GM21717 (cell line): Measurements from ENCODE around the gene TRIP11.

Experiments
- ATAC-seq: cut with Tn5 transposase; IDR thresholded peaks from one replicate; pipeline ENCODE4 v1.9.1; 2021; ENCODE audit warnings: mild to moderate bottlenecking, moderate library complexity; ENCODE audit not compliant: unreplicated experiment

The TRIP11 gene

DNA sequence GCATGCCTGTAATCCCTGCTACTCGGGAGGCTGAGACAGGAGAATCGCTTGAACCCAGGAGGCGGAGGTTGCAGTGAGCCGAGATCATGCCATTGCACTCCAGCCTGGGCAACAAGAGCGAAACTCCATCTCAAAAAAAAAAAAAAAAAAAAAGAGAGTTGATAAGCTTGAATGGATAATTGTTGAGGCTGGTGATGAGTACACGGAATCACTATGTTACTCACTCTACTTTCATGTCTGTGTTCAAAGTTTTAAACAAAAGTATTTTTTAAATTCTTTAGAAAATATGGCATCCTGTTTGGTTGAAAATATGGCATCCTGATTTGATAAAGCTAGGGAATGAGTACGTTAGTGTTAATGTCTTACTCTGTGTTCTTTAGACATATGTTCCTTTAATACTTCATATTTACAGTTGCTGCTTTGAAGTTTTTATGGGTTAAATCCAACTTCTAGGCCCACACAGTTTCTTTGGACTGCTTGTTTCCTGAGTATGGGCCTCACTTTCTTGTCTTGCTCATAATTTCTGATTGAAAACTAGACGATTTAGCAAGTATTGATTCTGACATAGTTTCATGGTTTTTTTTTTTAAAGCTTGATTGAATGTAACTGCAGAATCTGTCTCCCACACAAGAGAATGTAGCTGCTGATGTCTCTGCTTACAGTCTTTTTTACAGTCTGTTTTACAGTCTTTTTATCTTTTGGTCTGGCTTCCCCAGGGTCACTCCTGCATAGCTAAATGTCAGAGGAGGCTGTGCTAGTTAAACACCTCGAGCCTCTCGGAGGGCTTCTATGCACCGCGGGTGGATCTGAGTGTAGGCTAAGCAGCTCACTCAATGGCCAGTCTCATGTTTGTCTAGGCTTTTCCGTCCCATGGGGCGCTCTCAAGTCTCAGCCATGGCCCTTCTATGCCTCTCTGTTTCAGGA is 78.3 kb downstream of the TRIP11 start:
- ATAC-seq, result no peak

DNA sequence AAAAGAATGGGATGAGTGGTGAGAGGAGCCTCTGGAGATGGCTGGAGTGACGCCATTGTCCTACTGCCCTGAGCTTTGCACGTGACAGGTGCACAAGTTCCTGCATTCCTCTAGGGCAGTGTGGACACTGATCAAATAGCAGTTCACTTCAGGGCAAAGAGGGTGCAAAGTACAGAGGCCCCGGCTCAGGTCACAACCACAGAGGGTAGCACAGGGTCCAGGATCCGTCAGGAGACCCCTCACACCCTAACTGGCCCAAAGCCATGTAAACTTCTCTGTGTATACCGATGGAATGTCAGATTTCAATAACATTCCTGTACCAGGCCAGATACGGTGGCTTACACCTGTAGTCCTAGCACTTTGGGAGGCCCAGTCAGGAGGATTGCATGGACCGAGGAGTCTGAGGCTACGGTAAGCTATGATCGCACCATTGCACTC is 82.0 kb downstream of the TRIP11 start:
- no peak for ATAC-seq

DNA sequence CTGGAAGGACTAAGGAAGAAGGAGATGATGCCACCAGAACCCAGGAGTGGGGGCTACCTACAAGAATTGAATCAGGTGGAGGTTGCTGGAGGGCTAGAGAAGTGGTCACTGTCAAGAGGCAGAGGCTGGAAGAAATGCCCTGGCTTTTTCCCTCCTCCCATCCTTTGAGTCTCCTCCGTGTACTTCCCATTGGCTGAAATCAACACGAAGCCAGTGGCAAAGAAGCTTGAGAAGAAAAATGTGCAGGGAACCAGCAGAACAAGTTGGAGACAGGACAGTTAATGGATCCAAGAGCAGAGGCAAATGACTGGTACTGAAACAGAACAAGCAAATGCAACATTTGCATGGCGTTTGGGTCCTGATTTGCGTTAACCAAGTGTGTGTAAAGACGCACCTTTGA is 83.2 kb downstream of the TRIP11 start:
- no peak for ATAC-seq

DNA sequence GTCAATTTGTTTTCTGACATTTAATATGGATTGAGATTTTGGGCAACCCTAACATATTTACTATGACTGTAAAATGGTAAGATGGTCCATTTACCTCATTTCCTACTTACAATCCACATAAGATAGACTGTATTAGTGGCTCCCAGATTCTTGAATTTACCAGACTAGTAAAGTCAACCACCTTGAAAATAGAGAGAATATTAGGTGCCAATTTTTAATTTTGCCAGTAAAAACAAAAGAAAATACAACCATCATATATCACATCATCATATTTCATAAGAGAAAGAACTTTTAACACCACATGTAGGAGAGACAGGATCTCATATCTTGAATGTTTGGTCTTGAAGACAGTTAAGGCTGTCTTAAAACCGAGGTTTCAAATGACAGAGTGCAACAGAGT is 84.7 kb downstream of the TRIP11 start:
- ATAC-seq, result no peak

DNA sequence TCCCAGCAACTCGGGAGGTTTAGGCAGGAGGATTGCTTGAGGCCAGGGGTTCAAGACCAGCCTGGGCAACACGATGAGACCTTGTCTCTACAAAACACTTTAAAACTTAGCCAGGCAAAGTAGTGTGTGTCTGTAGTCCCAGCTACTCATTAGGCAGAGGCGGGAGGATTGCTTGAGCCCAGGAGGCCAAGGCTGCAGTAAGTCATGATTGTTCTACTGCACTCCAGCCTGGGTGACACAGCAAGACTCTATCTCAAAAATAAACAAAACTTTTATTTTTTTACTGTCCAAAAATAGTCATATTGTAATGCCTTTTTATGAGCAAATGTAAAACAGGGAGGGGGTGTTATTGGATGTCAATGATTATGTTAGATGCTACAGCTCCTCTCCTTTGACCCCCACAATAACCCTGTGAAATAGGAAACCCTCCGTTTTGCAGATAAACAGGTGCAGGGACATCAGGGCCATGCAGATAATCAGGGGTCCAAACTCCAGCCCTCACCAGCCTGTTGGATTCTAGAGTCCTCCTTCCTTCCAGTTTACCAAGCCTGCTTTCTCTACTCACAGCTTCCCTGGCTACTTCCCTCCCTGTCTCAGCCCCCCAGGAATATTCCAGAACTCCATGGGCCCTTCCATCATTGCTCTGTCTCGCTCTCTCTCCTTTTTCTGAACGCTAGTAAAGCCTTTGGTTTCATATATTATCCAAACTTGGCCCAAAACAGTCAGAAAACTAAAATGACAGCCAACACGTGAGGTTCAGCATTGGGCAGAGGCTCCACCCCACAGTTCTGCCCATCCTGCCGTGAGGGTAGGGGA is 86.5 kb downstream of the TRIP11 start:
- no peak for ATAC-seq

DNA sequence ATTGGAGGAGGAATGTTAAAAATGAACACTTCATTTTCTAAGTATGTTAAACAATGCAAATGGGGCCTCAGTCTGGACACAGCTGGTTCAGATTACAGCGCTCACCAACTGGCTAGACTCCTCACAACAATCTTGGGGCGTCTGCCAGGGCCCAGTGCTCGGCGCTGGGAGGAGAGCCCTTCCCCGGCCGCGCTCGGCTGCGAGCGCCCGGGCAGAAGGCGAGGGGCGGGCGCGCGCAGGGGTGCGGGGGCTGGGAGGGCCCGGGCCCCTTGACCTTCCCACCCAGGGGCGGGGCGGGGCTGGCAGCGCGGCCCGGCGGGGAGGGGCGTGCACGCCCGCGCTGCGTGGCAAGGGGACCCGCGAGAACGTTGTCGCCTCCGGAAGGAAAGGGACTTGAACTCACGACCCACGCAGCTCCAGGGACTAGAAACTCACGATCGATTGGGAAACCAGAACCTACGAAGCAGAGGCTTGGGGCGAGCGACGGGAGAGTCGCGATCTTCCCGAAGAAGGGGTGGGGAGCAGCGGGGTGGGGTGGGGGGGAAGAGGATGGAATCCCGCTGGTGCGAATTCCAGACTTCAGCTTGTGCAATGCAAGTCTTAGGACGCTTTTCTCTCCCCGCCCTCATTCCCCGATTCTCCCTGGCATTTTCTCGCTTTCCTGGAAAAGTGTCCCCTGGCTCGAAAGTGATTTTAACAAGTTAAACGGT is 92.2 kb downstream of the TRIP11 start, which contains the start of gene FBLN5:
TSS of gene FBLN5 (minus strand) at position 220 of the 710 bp plus-strand sequence. CDS start 465 bp downstream, outside the sequence.
- no peak for ATAC-seq

DNA sequence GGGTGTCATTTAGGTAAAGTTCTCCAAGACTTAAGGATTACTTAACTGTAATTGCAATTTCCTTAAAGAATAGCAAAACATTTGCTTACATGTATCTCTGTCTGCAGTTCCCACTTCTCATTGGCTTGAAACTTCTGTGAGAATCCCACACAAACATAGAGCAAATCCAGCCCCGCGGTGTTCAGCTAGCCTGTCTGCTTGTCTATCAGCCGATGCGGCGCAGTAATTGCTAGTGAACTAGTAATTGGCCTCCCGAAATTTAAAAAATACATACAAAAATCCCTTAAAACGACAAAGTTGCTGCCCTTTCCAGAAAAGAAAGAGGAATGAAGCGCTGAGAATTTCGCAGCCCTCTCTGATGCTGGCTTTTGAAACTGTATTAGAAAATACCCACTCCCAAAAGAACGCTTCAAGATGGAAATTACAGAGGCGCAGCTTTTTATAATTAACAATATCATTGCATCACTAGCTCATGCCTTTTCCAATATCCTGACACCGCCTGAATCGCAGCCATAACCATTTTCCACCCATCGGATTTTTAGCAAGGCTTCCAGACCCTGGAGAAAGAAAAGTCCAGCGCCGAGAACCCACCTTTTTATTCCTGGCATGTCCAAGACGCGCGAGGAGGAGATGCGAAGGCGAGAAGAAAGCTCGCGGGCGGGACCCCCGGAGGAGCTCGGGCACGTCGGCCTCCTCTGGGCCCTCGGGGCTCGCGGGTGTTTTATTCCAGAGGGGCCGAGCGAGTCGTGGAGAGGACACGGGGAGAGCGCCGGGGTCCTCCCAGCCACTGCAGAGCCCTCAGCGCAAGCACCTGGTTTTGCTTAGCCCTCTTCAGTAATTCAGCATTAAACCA is 93.0 kb downstream of the TRIP11 start:
- no peak for ATAC-seq

DNA sequence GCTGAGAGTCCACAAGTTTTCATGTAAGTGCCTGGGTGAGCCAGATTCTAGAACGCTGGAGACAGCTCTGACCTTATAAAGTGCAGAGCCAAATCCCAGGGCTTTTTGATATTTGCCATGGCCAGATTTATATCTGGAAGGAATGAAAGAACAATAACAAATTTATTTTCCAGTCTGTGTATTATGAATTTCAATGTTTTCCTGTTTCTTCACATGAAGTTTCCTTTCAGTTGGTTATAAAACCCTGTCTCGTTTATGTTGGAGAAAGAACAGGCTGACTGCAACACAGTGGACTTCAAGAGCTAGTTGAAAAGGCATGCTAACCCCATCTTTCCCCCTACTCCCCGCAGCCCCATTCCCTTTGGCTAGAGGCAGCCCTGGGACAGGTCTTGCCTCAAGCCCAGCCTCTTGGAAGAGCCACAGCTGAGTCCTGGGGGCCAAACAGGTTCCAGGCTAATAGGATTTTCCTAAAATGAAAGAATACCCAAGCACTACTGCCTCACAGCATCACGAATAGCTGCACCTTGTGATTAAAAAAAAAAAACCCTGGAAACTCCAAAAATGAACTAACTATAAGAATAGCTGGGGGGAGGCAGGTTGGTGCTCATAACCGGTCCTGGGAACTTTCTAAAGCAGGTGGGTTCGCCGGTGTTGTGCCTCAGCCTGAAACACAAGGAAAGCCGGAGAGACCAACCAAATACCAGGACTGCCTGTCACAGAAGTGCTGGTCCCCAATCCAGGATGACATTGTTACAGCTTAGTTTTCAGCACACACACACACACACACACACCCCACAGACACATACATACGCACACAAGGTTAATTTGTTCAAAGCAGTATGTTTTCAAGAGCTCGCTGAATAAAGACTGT is 93.9 kb downstream of the TRIP11 start:
- no peak for ATAC-seq

DNA sequence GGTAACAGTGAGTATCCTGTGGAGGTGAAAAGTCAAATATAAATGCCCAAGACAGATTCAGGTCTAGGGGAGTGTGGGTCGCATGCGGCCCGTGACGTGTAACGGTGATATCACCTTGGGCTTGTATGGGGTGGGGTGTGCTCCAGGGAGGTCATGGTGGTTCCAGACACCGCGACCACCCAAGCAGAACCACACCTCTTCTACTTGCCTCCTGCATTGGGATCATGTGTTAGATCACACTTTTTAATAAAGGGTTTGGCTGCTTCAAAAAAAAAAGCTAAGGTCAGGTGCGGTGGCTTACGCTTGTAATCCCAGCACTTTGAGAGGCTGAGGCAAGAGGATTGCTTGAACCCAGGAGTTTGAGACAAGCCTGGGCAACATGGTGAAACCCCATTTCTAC is 96.9 kb downstream of the TRIP11 start:
- ATAC-seq, result no peak

DNA sequence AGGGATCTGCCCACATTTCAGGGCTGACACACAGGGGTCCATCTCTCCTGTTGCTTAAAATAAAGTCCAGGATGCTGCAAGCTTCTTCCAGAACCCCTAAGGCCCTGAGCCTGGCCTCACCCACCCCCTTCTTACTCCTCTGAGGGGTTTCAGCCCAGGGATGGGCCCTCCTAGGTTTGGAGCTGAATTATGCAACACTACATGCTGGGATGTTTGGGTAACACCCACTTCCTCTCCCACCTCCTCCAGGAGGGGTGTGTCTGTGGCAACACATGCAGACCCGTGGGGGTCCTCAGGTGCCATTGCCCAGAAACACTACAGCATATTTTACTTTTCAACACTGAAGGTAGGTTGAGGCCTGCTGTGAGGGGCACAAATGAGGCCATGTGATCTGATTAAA is 97.7 kb downstream of the TRIP11 start:
- ATAC-seq, result no peak

DNA sequence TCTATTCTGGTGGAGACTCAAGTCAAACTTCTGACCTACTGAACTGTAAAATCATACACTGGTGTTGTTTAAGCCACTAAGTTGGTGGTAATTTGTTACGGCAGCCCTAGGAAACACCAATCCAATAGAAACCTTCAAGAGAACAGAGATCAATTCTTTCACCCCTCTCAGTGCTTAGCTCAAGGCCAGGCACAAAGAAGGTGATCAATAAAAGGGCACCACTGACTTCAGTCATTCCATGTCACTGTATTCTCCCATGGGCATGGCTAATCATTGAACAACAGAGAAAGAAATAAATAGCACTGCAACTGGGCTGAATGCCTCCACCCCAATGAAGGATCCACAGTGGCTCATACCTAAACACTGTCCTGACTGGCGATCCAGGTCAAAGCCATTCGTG is 99.7 kb downstream of the TRIP11 start:
- ATAC-seq, result no peak

DNA sequence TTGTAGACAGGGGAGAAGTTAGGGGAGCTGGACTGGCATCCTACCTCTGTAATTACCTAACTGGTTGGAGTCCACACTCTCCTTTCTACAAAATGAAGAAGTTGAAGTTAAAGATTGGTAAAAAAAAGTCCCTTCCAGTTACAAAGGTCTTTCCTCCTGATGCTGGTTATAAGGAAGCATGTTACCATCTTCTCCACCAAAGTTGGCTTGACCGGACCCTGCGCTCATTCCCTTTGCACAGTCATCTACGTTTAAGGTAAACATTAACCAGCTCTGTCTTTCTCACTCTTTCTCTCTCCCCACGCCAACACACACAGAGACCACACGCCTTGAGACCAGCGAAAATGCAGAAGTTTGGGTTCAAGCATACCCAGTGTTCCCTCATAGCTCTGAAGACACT is 104.3 kb downstream of the TRIP11 start:
- no peak for ATAC-seq

DNA sequence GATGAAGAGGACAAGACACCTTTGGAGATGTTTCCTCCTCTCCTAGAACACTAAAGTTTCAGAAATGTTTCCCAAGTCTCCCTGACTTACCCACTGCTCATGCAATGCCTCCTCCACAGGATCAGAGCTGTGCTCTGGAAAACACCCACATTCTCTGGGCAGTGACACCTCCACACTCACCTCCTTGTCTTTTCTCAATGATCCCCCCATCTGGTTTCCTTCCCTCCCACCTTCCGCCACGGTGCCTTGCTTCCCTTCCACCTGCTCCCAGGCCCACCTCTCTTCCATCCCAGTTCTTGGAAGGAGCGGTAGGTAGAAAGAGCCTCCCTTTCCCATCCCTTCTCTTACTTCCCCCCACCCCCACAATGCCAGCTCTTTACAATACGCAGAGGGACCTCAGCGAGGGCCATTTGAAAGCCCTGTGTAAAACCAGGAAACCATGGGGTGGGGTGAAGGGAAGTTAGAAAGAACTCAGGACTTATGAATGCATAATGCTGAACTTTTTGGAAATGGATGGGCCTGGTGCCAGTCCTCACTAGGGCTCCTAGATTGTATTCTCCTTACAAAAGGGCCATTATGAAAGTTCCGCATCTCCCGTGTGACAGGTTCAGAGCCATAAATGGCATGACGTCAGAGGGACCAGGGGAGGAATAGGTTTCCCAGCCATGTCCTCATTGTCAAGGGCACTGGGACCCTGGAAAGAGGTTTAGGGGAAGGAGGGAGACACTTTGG is 105.1 kb downstream of the TRIP11 start:
- ATAC-seq, result no peak

DNA sequence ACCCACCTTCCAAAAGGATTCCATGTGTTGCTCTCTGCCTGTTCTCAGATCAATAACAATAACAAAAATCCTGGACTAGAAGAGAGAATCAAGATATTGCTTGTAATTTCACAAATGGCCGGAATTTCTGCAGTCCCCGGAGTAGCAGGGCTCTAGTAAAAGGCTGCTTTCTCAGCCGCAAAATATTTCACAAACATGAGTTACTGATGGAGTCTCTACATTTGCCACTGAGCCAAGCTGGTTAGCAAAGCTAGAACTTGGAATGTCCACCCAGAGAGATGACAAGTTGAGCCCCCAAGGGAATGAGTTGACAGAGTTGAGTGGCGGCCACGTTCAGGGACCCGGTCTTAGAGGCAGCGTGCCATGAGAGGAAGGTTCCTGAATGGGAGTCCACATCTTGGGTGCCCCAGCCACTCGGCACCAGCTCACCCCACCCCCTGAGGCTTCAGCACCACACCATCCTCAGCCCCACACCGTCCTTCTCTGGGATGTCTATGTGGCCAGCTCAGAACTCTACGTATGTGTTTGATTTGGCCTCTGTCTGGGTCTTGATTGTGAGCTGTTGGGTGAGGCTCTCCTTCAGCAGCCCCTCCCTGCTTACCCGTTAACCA is 108.3 kb downstream of the TRIP11 start:
- no peak for ATAC-seq

DNA sequence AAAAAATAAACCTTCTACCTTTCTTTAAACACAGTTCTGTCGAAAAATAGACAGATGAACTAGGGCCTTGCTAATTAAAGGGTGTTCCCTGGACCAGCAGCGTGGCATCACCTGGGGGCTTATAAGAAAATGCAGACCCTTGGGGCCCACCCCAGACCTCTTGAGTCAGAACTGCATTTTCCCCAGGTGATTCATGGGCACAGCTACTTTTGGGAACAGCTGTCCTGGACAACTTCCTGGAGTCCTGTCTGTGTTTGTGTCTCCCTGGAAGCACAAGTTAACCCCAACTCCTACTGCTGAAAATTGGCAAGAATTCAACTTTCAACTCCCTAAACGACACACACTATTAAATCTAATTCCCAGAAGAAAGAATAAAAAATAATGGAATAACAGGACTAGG is 110.2 kb downstream of the TRIP11 start:
- no peak for ATAC-seq

DNA sequence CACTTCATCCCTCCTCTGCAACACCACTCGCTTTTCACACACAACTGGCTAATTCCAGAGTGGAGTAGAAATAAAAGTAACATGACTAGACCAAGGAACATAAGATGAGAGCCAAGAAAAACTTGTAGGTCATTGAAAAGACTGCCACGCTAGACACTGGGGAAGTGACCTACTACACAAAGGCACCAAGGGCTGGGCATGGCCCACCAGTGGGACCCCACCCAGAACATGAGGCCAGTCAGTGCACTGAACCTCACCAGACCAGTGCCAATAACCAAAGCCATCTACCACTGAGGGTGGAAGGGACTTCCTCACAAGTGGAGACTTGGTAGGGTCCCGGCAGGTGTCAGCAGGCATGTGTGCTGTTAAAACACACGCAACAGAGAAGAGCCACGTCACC is 112.1 kb downstream of the TRIP11 start:
- ATAC-seq, result no peak

DNA sequence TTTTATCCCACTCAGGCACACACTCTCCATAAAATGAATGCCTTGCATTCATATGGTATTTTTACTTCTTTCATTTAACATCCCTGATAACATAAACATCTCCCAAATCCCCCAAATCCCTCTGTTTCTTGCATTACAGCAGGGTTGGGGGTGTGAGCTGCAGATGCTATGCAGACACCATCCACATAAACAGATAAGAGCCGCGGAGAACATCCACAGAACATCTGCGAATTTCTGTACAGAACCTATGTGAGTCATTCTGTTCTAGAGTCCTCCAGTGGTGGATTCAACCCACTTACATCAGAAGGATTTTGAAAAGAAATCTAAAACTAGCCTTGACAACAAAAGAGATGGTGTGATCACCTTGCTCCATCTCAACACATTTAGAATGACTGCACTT is 112.7 kb downstream of the TRIP11 start:
- no peak for ATAC-seq
